ENCODE measurements around the gene TOX2. TPM values are rescaled to one million over a fixed set of nuclear protein-coding genes. Genes with fewer than 3 reads are reported as not detected.

The TOX2 gene
- total RNA-seq, 1 donor from 2014 or later, result 5.0 TPM

- Mint-ChIP-seq H3K4me1 (ENCODE audit: unreplicated experiment) (no peaks in the 10 kb centered on the region), H3K36me3 (ENCODE audit: low read depth, unreplicated experiment) (no peaks in the 10 kb centered on the region), H3K4me3 (ENCODE audit: unreplicated experiment) (no peak overlapping the region), H3K27me3 (ENCODE audit: unreplicated experiment) (peaks cover 7% of the 10 kb centered on the region), H3K27ac (ENCODE audit: unreplicated experiment) (no peak overlapping the region), H3K9me3 (ENCODE audit: unreplicated experiment) (no peaks in the 10 kb centered on the region)
- no peak for DNase-seq (ENCODE audit: low spot score)
- TF ChIP-seq CTCF (IDR thresholded peaks at IDR 0.05; ENCODE audit: unreplicated experiment), result no peak
Observed at GRCh38 chr20:43901296-43901695, 13.4 kb upstream of the TOX2 start.

- H3K9me3 Mint-ChIP-seq (ENCODE audit: unreplicated experiment), result peaks cover 4% of the 10 kb centered on the region
- peaks cover 4% of the 10 kb centered on the region for H3K27me3 Mint-ChIP-seq (ENCODE audit: unreplicated experiment)
- no peaks in the 10 kb centered on the region for H3K4me1 Mint-ChIP-seq (ENCODE audit: unreplicated experiment)
- TF ChIP-seq CTCF (IDR thresholded peaks at IDR 0.05; ENCODE audit: unreplicated experiment), result no peak
- no peak overlapping the region for H3K27ac Mint-ChIP-seq (ENCODE audit: unreplicated experiment)
- H3K4me3 Mint-ChIP-seq (ENCODE audit: unreplicated experiment), result no peak overlapping the region
- DNase-seq (ENCODE audit: low spot score), result no peak
- no peaks in the 10 kb centered on the region for H3K36me3 Mint-ChIP-seq (ENCODE audit: low read depth, unreplicated experiment)
Observed at GRCh38 chr20:43903953-43904826, 10.5 kb upstream of the TOX2 start.

- Mint-ChIP-seq H3K4me1 (ENCODE audit: unreplicated experiment) (no peaks in the 10 kb centered on the region), H3K9me3 (ENCODE audit: unreplicated experiment) (peaks cover 4% of the 10 kb centered on the region), H3K4me3 (ENCODE audit: unreplicated experiment) (no peak overlapping the region), H3K27me3 (ENCODE audit: unreplicated experiment) (peaks cover 4% of the 10 kb centered on the region), H3K36me3 (ENCODE audit: low read depth, unreplicated experiment) (no peaks in the 10 kb centered on the region), H3K27ac (ENCODE audit: unreplicated experiment) (no peak overlapping the region)
- no peak for TF ChIP-seq CTCF (IDR thresholded peaks at IDR 0.05; ENCODE audit: unreplicated experiment)
- DNase-seq (ENCODE audit: low spot score), result no peak
Observed at GRCh38 chr20:43904827-43905177, 9.8 kb upstream of the TOX2 start.

- peaks cover 7% of the 10 kb centered on the region for H3K27me3 Mint-ChIP-seq (ENCODE audit: unreplicated experiment)
- H3K36me3 Mint-ChIP-seq (ENCODE audit: low read depth, unreplicated experiment), result peaks cover 3% of the 10 kb centered on the region
- TF ChIP-seq CTCF (IDR thresholded peaks at IDR 0.05; ENCODE audit: unreplicated experiment), result no peak
- H3K9me3 Mint-ChIP-seq (ENCODE audit: unreplicated experiment), result peaks cover 4% of the 10 kb centered on the region
- H3K4me1 Mint-ChIP-seq (ENCODE audit: unreplicated experiment), result no peaks in the 10 kb centered on the region
- DNase-seq (ENCODE audit: low spot score), result no peak
- no peak overlapping the region for H3K4me3 Mint-ChIP-seq (ENCODE audit: unreplicated experiment)
- H3K27ac Mint-ChIP-seq (ENCODE audit: unreplicated experiment), result no peak overlapping the region
Observed at GRCh38 chr20:43906505-43907034, 8.1 kb upstream of the TOX2 start.

- no peak overlapping the region for H3K4me3 Mint-ChIP-seq (ENCODE audit: unreplicated experiment)
- peaks cover 6% of the 10 kb centered on the region for H3K4me1 Mint-ChIP-seq (ENCODE audit: unreplicated experiment)
- peaks cover 8% of the 10 kb centered on the region for H3K27me3 Mint-ChIP-seq (ENCODE audit: unreplicated experiment)
- no peak for DNase-seq (ENCODE audit: low spot score)
- no peak overlapping the region for H3K27ac Mint-ChIP-seq (ENCODE audit: unreplicated experiment)
- peaks cover 3% of the 10 kb centered on the region for H3K36me3 Mint-ChIP-seq (ENCODE audit: low read depth, unreplicated experiment)
- peaks cover 4% of the 10 kb centered on the region for H3K9me3 Mint-ChIP-seq (ENCODE audit: unreplicated experiment)
- no peak for TF ChIP-seq CTCF (IDR thresholded peaks at IDR 0.05; ENCODE audit: unreplicated experiment)
Observed at GRCh38 chr20:43909211-43909610, 5.4 kb upstream of the TOX2 start.

Data from endothelial cell (in vitro differentiated cells).